Activated CD4-positive, alpha-beta T cell treated with anti-CD3 and anti-CD28 coated beads, Interleukin-2, amount 50 U/mL, for 48 hours (primary cell): Measurements from ENCODE around the gene CFAP299.
A peak's percentile ranks its signal among the peaks of the same experiment; 100 is the strongest.

Source experiments
- DNase-seq, 2 experiments: peaks; one replicate each; pipeline ENCODE4 v3.0.0-alpha.2; 2020

The CFAP299 gene

DNA sequence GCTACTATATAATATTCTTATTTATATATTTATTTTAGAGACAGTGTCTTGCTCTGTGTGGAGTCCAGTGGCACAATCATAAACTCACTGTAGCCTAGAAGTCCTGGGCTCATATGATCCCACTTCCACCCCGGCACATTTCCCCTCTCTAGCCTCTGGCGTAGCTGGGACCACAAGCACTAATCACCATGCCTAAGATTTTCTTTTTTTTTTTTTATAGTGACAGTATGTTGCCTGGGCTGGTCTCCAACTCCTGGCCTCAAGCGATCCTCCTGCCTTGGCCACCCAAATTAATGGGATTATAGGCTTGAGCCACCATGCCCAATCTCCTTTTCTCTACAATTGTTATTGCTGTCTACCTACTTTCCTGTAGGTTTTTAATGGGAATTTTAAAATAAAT, 620.9 kb downstream of the CFAP299 start:
- DNase-seq: no peak

GRCh38 chr4:80963051-80963450, 627.5 kb downstream of the CFAP299 start:
- DNase-seq: no peak

DNA sequence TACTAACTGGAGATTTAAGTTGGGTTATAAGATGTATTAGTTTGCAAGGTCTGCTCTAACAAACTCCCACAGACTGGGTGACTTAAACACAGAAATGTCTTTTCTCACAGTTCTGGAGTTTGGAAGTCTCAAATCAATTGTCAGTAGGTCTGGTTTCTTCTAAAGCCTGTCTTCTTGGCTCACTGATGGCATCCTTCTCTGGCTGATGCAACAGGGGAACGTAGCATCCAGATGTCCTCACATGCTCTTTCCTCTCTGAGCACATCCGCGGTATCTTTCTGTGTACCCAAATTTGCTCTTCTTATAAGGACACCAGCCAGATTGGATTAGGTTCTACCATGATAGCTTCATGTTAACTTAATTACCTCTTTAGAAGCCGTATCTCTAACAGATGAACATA, 631.8 kb downstream of the CFAP299 start:
- DNase-seq: no peak

GRCh38 chr4:80980239-80980638, 644.7 kb downstream of the CFAP299 start:
- DNase-seq: no peak

DNA sequence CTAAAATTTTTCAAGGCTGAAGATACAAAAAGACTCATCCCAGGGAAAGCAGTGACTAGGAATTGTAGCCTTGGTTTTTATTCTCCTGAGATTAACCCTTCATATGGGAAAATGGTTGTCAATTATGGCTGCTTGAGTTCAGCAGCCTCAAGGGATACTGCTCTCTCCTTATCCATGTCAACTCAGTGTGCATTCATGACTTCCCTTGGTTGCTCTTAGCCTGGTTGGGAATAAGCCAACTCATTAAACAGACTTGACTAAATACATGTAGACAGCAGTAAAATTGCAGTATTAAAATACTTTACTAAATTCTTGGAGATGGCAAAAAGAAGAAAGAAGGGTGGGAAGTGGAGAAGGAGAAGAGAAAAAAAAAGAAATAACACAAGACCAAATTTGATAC, 650.5 kb downstream of the CFAP299 start:
- DNase-seq: no peak

DNA sequence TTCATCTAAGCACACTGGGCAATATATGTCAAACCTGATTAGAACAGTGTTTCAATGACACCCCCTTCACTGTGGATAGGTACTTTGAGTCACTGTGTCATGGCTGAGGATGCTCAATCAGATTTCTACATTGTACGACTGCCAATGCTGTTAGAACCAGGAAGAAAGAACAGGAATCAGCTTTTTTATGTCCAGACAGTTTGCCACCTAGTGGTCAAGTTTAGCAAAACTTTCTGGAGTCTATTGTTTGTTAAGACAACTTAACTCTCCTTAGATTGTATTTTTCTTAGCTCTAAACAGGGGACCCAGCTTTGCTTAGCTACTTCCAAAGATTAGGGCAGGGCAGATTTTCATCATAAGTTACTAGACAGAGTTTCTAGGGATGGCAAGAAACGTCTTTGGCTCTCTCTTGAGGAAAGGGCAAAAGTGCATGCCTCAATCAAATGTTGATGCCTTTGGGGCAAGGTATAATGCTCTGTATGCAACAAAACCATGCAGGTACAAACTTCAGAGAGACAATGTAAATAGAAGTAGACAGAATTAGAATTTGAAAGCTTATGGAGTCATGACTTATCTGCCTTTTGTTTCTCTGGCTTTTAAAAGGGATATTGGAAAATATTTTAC, 654.5 kb downstream of the CFAP299 start:
- DNase-seq: peak in 1 of 2 experiments; percentile 1

- DNase-seq: no peak
Measured at GRCh38 chr4:80990851-80991250, 655.3 kb downstream of the CFAP299 start.

DNA sequence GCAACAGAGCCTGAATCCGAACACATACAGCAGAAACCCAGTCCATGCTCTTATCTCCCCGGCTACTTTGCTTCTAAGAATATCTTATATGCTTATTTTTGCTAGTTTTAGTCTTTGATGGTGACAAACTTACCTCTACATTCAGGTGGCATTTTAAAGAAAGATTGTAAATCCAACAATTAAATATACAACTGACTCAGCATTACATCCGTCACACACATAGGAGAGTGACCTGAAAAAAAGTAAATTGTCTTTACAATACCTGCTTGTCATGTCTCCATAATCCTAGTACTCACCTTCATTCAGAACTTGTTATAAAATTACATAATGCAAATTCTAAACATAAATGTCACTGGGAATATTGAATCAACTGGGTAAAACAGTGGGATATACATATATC, 664.4 kb downstream of the CFAP299 start:
- DNase-seq: no peak

DNA sequence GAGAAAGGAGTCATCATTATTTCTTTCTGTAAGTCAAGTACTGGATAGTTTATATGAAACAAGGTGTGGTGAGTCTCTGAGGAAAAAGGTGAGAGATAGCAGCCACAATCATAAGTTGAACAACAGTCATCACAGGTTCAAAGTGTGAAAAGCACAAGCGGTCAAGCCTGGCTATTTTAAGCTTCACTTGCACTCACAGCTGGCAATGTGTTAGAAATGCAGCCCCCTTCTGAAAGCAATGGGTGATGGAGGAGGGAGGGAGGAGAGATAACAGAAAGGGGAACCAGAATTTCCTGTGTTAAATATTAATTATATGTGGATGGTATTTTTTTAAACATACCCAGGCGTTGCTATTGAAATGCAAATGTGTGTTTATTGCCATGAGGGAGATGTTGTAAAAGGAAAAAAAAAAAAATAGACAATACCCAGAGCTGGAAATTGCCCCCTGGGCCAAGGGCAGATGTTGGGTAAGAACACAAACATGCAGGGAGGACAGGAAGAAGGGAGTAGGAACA, 668.1 kb downstream of the CFAP299 start:
- no peak for DNase-seq

DNA sequence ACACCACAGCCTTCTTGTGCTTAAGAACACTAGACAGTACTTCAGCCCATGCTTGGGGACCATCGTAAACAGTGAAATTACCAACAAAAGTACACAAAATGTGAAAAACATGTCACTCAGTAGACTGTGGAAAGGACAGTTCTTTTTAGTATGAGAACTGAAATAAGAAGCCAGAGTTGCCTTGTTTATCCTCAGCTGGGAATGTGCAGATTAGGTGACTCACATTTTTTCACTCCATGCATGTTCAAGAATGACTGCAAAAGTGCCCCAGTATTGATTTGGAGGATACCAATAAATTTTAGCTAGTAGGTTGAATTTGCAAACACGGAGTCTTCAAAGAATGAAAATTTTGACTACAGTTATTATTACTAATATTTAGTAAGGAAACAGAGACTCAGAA, 671.9 kb downstream of the CFAP299 start:
- DNase-seq: no peak
